SK-N-DZ (cell line): Measurements from ENCODE around the gene ARMC12.
"Not testable (repeated sequence)": the region's sequence is repeated elsewhere in the genome, so short reads cannot be mapped to it uniquely, and the experiment has no call there.

ENCODE experiments used
- DNase-seq: peaks from one replicate; pipeline ENCODE4 v3.0.0-alpha.2; 2015; ENCODE audit warnings: low spot score

The ARMC12 gene

GRCh38 chr6:35734319-35734718 is 2.5 kb upstream of the ARMC12 start:
- DNase-seq = not testable (repeated sequence)

- no peak for DNase-seq
Measured at GRCh38 chr6:35735452-35735851, 1.4 kb upstream of the ARMC12 start.

GRCh38 chr6:35736253-35736894 is 458 bp upstream of the ARMC12 start:
- peak; percentile 78 for DNase-seq

GRCh38 chr6:35737413-35738211 is 780 bp downstream of the ARMC12 start:
- peak; percentile 87 for DNase-seq

- DNase-seq = no peak
Measured at GRCh38 chr6:35739645-35740524, 3.1 kb downstream of the ARMC12 start.

GRCh38 chr6:35742842-35743241 is 6.0 kb downstream of the ARMC12 start:
- no peak for DNase-seq

DNA sequence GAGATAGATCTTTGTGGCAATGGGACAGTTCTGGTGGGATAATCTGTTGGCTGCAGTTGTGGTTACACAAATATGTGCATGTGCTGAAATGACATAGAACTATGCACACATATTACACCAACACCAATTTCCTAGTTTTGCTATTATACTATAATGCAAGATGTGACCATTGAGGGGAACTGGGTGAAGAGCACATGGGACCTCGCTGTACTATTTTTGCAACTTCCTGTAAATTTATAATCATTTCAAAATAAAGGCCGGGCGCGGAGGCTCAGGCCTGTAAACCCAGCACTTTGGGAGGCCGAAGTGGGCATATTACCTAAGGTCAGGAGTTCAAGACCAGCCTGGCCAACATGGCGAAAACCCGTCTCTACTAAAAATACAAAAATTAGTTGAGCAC is 8.7 kb downstream of the ARMC12 start:
- DNase-seq = no peak

- no peak for DNase-seq
Measured at GRCh38 chr6:35746516-35746915, 9.7 kb downstream of the ARMC12 start.

DNA sequence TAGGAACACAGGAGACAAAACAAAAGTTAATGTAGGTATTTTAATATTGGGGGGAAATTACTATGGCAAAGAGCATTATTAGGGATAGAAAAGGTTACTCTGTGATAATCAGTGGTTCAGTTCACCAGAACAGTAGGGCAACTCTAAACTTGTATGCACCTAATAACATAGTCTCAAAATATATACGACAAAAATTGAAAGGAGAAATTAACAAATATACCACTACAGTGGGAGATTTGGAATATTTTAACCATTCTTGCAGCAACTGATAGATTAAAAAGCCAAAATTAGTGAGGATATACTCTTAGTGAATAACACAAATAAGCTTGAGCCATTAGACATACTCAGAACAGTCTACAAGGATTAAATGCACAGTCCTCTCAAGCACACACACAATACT is 11.0 kb downstream of the ARMC12 start:
- no peak for DNase-seq

- DNase-seq = no peak
Measured at GRCh38 chr6:35750557-35750956, 13.7 kb downstream of the ARMC12 start.

DNA sequence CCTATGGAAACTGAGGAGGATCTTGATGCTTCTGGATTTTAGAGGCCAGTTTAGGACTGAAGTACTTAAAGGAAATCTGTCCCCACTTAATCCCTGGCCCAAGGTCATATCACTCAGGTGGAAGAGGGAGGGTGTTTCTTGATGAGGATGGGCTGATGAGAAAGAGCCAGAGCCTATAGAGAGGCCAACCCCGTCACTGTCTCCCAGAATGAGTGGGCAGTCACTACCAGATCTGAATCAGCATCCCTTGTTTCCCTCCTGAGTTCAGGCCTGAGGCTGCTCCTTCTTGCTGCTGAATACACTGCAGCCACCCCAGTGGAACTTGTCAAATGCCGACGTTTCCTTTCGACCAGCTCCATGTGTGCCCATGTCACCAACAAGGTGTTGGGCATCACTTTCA is 14.8 kb downstream of the ARMC12 start:
- DNase-seq = no peak

DNA sequence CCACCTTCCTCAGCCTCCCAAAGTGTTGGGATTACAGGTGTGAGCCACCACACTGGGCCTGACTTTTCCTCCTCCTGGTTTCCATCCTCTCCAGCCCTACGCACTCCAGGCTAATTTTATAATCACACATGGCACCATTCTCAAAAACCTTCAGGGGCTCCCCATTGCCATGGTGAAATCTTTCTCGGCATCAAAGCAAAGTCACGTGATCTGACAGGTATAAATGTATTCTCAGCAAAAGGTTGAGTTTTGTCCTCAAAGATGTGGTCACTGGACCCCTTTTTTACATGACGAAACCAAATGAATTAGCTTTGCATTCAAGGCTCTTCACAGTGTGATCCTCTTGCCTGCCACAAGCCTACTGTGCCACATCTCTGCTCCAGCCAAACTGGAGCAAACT is 15.5 kb downstream of the ARMC12 start:
- DNase-seq = no peak

DNA sequence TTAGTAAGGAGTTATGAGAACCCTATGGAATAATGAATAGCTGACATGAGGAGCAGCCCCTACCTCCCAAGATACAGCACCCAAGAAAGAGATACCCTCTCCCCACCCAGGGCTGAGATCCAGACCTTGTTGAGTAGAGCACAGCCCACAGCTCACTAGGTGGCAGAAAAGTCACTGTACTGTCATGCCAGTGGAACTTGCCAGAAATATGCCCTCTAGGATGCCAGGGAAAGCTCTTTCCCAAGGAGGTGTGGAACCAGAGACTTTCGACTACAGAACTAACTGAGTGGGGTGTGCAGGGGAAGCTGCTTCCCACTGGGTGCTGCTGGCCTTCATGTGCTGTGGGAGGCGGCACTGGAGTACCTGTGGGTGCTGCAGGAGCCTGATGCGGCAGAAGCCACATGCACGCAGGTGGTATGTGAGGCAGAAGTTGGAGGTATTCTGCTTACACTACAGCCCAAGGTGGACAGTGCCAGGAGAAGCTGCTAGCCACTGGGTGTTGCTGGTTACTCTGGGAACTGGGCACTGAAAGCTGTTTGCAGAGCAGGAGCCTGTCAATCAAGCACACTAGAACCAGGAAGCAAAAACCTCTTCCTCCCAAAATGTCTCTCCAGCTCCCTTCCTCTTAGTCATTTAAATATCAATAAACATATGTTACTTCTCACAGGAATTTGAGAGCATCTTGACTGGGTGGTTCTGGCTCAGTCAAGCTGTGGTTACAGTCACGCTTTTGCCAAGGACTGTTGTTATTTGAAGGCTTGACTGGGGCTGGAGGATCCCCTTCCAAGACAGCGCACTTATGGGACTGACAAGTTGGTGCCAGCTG is 17.8 kb downstream of the ARMC12 start:
- DNase-seq = no peak

- DNase-seq = no peak
Measured at GRCh38 chr6:35755278-35755924, 18.6 kb downstream of the ARMC12 start.

GRCh38 chr6:35757456-35758123 is 20.8 kb downstream of the ARMC12 start:
- peak; percentile 71 for DNase-seq

GRCh38 chr6:35759426-35759825 is 22.6 kb downstream of the ARMC12 start:
- peak; percentile 72 for DNase-seq

GRCh38 chr6:35765739-35766138 is 28.9 kb downstream of the ARMC12 start:
- DNase-seq = peak; percentile 29

GRCh38 chr6:35769211-35769610 is 32.4 kb downstream of the ARMC12 start:
- DNase-seq = no peak

- DNase-seq = no peak
Measured at GRCh38 chr6:35771343-35771627, 34.5 kb downstream of the ARMC12 start.

GRCh38 chr6:35774116-35774794 is 37.4 kb downstream of the ARMC12 start:
- no peak for DNase-seq
